IPS DF 19.7 (cell line): ENCODE data around the gene COMT.

Experiments
- DNase-seq: peaks from one replicate; pipeline ENCODE4 v3.0.0-alpha.2; 2013; ENCODE audit warnings: low read depth, low spot score

Gene COMT

GRCh38 chr22:19957445-19957844, 15.9 kb downstream of the COMT start:
- no peak for DNase-seq

GRCh38 chr22:19958083-19959042, 16.8 kb downstream of the COMT start:
- DNase-seq: no peak

GRCh38 chr22:19959043-19959586, 17.5 kb downstream of the COMT start:
- DNase-seq: peak; percentile 67

- no peak for DNase-seq
Measured at GRCh38 chr22:19959587-19960490, 18.3 kb downstream of the COMT start.

- DNase-seq: no peak
Measured at GRCh38 chr22:19960491-19961200, 19.1 kb downstream of the COMT start.

GRCh38 chr22:19961201-19961580, 19.6 kb downstream of the COMT start:
- no peak for DNase-seq

- DNase-seq: no peak
Measured at GRCh38 chr22:19961868-19962245, 20.3 kb downstream of the COMT start.

GRCh38 chr22:19962246-19962908, 20.8 kb downstream of the COMT start:
- no peak for DNase-seq

- DNase-seq: no peak
Measured at GRCh38 chr22:19962909-19963806, 21.6 kb downstream of the COMT start.

- no peak for DNase-seq
Measured at GRCh38 chr22:19963863-19964642, 22.5 kb downstream of the COMT start.

GRCh38 chr22:19964701-19965386, 23.3 kb downstream of the COMT start:
- DNase-seq: no peak

- no peak for DNase-seq
Measured at GRCh38 chr22:19965771-19966709, 24.5 kb downstream of the COMT start.

- no peak for DNase-seq
Measured at GRCh38 chr22:19966908-19967750, 25.6 kb downstream of the COMT start.

GRCh38 chr22:19967850-19968449, 26.4 kb downstream of the COMT start:
- no peak for DNase-seq

- DNase-seq: no peak
Measured at GRCh38 chr22:19968450-19968891, 26.9 kb downstream of the COMT start.
